Daoy (cell line): Measurements from ENCODE around the gene COX8A. TPM values are rescaled to one million over a fixed set of nuclear protein-coding genes. Genes with fewer than 3 reads are reported as not detected.

Experiments used
- DNase-seq: peaks from one replicate; pipeline ENCODE4 v3.0.0-alpha.2; 2015; ENCODE audit warnings: low read depth
- total RNA-seq: library from RNA; depleted of rRNA; stranded (reverse); fragments of >200 nt; shearing (Covaris generic); gene quantifications from 2 replicates; pipeline ENCODE4 v1.2.3, GENCODE V29; 2014

COX8A gene
- total RNA-seq, 1 experiment from 2014 or later, result 414 TPM

GRCh38 chr11:64001484-64002420 lies 27.3 kb downstream of the COX8A start:
- DNase-seq, result peak; percentile 45

GRCh38 chr11:64003807-64004589 lies 29.6 kb downstream of the COX8A start:
- no peak for DNase-seq

GRCh38 chr11:64004590-64004984 lies 30.2 kb downstream of the COX8A start:
- peak; percentile 36 for DNase-seq

- no peak for DNase-seq
These were observed 31.3 kb downstream of the COX8A start for GRCh38 chr11:64005691-64006090.

- no peak for DNase-seq
These were observed 32.0 kb downstream of the COX8A start for GRCh38 chr11:64006398-64006797.

- peak; percentile 62 for DNase-seq
These were observed 32.8 kb downstream of the COX8A start for GRCh38 chr11:64007160-64007628.

- no peak for DNase-seq
These were observed 33.3 kb downstream of the COX8A start for GRCh38 chr11:64007629-64008282.

GRCh38 chr11:64008283-64008913 lies 34.0 kb downstream of the COX8A start:
- DNase-seq, result no peak

- DNase-seq, result no peak
These were observed 34.7 kb downstream of the COX8A start for GRCh38 chr11:64008914-64009633.

- no peak for DNase-seq
These were observed 35.3 kb downstream of the COX8A start for GRCh38 chr11:64009710-64010109.

- no peak for DNase-seq
These were observed 36.4 kb downstream of the COX8A start for GRCh38 chr11:64010783-64011182.

GRCh38 chr11:64011371-64011770 lies 37.0 kb downstream of the COX8A start:
- DNase-seq, result no peak

- DNase-seq, result no peak
These were observed 38.9 kb downstream of the COX8A start for GRCh38 chr11:64013141-64013896.

- no peak for DNase-seq
These were observed 39.9 kb downstream of the COX8A start for GRCh38 chr11:64014356-64014755.

- no peak for DNase-seq
These were observed 41.1 kb downstream of the COX8A start for GRCh38 chr11:64015510-64015909.

GRCh38 chr11:64015935-64016845 lies 41.8 kb downstream of the COX8A start:
- DNase-seq, result no peak

GRCh38 chr11:64017945-64018224 lies 43.5 kb downstream of the COX8A start:
- no peak for DNase-seq

GRCh38 chr11:64018310-64018709 lies 43.9 kb downstream of the COX8A start:
- no peak for DNase-seq
